Suprapubic skin (tissue), 4 donors: Measurements from ENCODE around the gene CAMKV. TPM values are rescaled to one million over a fixed set of nuclear protein-coding genes. Genes with fewer than 3 reads are reported as not detected.
"Not testable (repeated sequence)": the region's sequence is repeated elsewhere in the genome, so short reads cannot be mapped to it uniquely, and the experiment has no call there.

ENCODE experiments used
- DNase-seq, 2 donors: peaks; one replicate each; pipeline ENCODE4 v3.0.0-alpha.2; 2019; ENCODE audit warnings: low spot score in 2 of 2
- H3K27ac ChIP-seq: fragments of 200-600 bp; sonication (generic); one replicate; pipeline ENCODE4 v1.5.1; 2019
- H3K27me3 ChIP-seq: fragments of 200-600 bp; sonication (generic); one replicate; pipeline ENCODE4 v1.5.1; 2019
- H3K36me3 ChIP-seq: fragments of 200-600 bp; sonication (generic); one replicate; pipeline ENCODE4 v1.5.1; 2019
- H3K4me1 ChIP-seq: fragments of 200-600 bp; sonication (generic); one replicate; pipeline ENCODE4 v1.5.1; 2019
- H3K4me3 ChIP-seq: fragments of 200-600 bp; sonication (generic); one replicate; pipeline ENCODE4 v1.5.1; 2019; ENCODE audit warnings: mild to moderate bottlenecking
- H3K9me3 ChIP-seq: fragments of 200-600 bp; sonication (generic); one replicate; pipeline ENCODE4 v1.5.1; 2019
- CTCF ChIP-seq, 2 donors: fragments of 200-600 bp in 1 of 2; fragments of 450-650 bp in 1 of 2; sonication (generic) in 1 of 2; IDR thresholded peaks; one replicate each; pipeline ENCODE4 v1.5.1; 2016 to 2019; ENCODE audit warnings: antibody characterized with exemption in 2 of 2, mild to moderate bottlenecking in 1 of 2, moderate library complexity in 1 of 2
- EP300 ChIP-seq: sonication (generic); formaldehyde crosslinking; IDR thresholded peaks from one replicate; pipeline ENCODE4 v1.6.1; 2017; ENCODE audit warnings: antibody characterized with exemption
- POLR2A ChIP-seq, 2 donors: fragments of 450-650 bp; IDR thresholded peaks; one replicate each; pipeline ENCODE4 v1.6.1; 2017; ENCODE audit warnings: antibody characterized with exemption in 2 of 2, mild to moderate bottlenecking in 2 of 2, moderate library complexity in 2 of 2
- POLR2AphosphoS5 ChIP-seq, 3 donors: sonication (generic); formaldehyde crosslinking; IDR thresholded peaks; one replicate each; pipeline ENCODE4 v1.6.1; 2017; ENCODE audit warnings: antibody characterized with exemption in 3 of 3
- WGBS: methylation state at CpG from one replicate; pipeline ENCODE4 v1.1.5; 2018; 5-methylcytosine and 5-hydroxymethylcytosine counted together
- total RNA-seq, 4 donors: library from RNA; depleted of rRNA; stranded (reverse); fragments of >200 nt; gene quantifications; one replicate each; pipeline ENCODE4 v1.1.0, GENCODE V29; 2016

The CAMKV gene
- total RNA-seq, 4 donors from 2014 or later = 2.0 TPM; not detected in 3

- TF ChIP-seq CTCF (IDR thresholded peaks at IDR 0.05) = no peak
- no peak for TF ChIP-seq POLR2AphosphoS5 (IDR thresholded peaks at IDR 0.05)
- TF ChIP-seq EP300 = no peak
- TF ChIP-seq POLR2A (IDR thresholded peaks at IDR 0.05) = no peak
Measured at GRCh38 chr3:49911611-49912010, 41.9 kb upstream of the CAMKV start.

GRCh38 chr3:49911124-49911420 is 41.4 kb upstream of the CAMKV start:
- H3K9me3 ChIP-seq = no peaks in the 10 kb centered on the region
- H3K4me3 ChIP-seq = no peak overlapping the region
- peaks cover 22% of the 10 kb centered on the region for H3K4me1 ChIP-seq
- H3K27me3 ChIP-seq = no peaks in the 10 kb centered on the region
- 100% methylated on average over 2 of the region's 2 CpGs for WGBS
- TF ChIP-seq EP300 = no peak
- TF ChIP-seq CTCF (IDR thresholded peaks at IDR 0.05) = no peak
- TF ChIP-seq POLR2AphosphoS5 (IDR thresholded peaks at IDR 0.05) = no peak
- TF ChIP-seq POLR2A (IDR thresholded peaks at IDR 0.05) = no peak
- peaks cover 45% of the 10 kb centered on the region for H3K36me3 ChIP-seq
- no peak overlapping the region for H3K27ac ChIP-seq
- DNase-seq = no peak

More at GRCh38 chr3:49911611-49912010, 41.9 kb upstream of the CAMKV start:
- peaks cover 45% of the 10 kb centered on the region for H3K36me3 ChIP-seq
- DNase-seq = no peak
- H3K4me1 ChIP-seq = peaks cover 16% of the 10 kb centered on the region
- no peaks in the 10 kb centered on the region for H3K9me3 ChIP-seq
- no peak overlapping the region for H3K4me3 ChIP-seq
- WGBS = 85% methylated on average over 12 of the region's 15 CpGs
- no peaks in the 10 kb centered on the region for H3K27me3 ChIP-seq
- H3K27ac ChIP-seq = no peak overlapping the region

GRCh38 chr3:49910409-49911123 is 40.9 kb upstream of the CAMKV start:
- TF ChIP-seq EP300 = no peak
- no peak for TF ChIP-seq CTCF (IDR thresholded peaks at IDR 0.05)
- TF ChIP-seq POLR2A (IDR thresholded peaks at IDR 0.05) = no peak
- no peak for TF ChIP-seq POLR2AphosphoS5 (IDR thresholded peaks at IDR 0.05)
- peaks cover 23% of the 10 kb centered on the region for H3K4me1 ChIP-seq
- no peaks in the 10 kb centered on the region for H3K9me3 ChIP-seq
- H3K27ac ChIP-seq = no peak overlapping the region
- H3K4me3 ChIP-seq = no peak overlapping the region
- DNase-seq = no peak
- WGBS = 85% methylated on average over 45 of the region's 48 CpGs
- H3K27me3 ChIP-seq = no peaks in the 10 kb centered on the region
- peaks cover 45% of the 10 kb centered on the region for H3K36me3 ChIP-seq

- H3K9me3 ChIP-seq = no peaks in the 10 kb centered on the region
- H3K36me3 ChIP-seq = peaks cover 45% of the 10 kb centered on the region
- H3K27ac ChIP-seq = no peak overlapping the region
- no peaks in the 10 kb centered on the region for H3K27me3 ChIP-seq
- DNase-seq = no peak
- H3K4me1 ChIP-seq = peaks cover 28% of the 10 kb centered on the region
- 91% methylated on average over 7 of the region's 14 CpGs for WGBS
- H3K4me3 ChIP-seq = no peak overlapping the region
- TF ChIP-seq EP300 = no peak
- TF ChIP-seq POLR2A (IDR thresholded peaks at IDR 0.05) = no peak
- TF ChIP-seq CTCF (IDR thresholded peaks at IDR 0.05) = no peak
- no peak for TF ChIP-seq POLR2AphosphoS5 (IDR thresholded peaks at IDR 0.05)
Measured at GRCh38 chr3:49908373-49909199, 38.9 kb upstream of the CAMKV start.

GRCh38 chr3:49906073-49906743 is 36.5 kb upstream of the CAMKV start:
- 22% methylated on average over 9 of the region's 15 CpGs for WGBS
- Histone ChIP-seq H3K27ac (no peak overlapping the region), H3K27me3 (no peaks in the 10 kb centered on the region), H3K9me3 (no peaks in the 10 kb centered on the region), H3K36me3 (peaks cover 24% of the 10 kb centered on the region), H3K4me1 (peaks cover 52% of the 10 kb centered on the region), H3K4me3 (peak overlapping the region; percentile 5)
- TF ChIP-seq CTCF (IDR thresholded peaks at IDR 0.05) = peak; percentile 8 to 60
- TF ChIP-seq POLR2AphosphoS5 (IDR thresholded peaks at IDR 0.05) = no peak
- DNase-seq = no peak

GRCh38 chr3:49904448-49904847 is 34.7 kb upstream of the CAMKV start:
- H3K9me3 ChIP-seq, H3K27me3 ChIP-seq, DNase-seq, H3K36me3 ChIP-seq: not testable (repeated sequence)
- Histone ChIP-seq H3K4me1 (peaks cover 69% of the 10 kb centered on the region), H3K4me3 (peak overlapping the region; percentile 52), H3K27ac (peak overlapping the region; percentile 4)
- 96% methylated on average over 12 of the region's 13 CpGs for WGBS
